Muscle of leg (tissue), 11 donors: ENCODE measurements around the gene YPEL5. TPM values are rescaled to one million over a fixed set of nuclear protein-coding genes. Genes with fewer than 3 reads are reported as not detected.

Experiments used
- DNase-seq: peaks from one replicate; pipeline ENCODE4 v3.0.0; 2013
- H3K27ac ChIP-seq: one replicate; pipeline ENCODE4 v1.5.1; 2013; ENCODE audit warnings: mild to moderate bottlenecking, low read length, control low read depth
- H3K27me3 ChIP-seq: one replicate; pipeline ENCODE4 v1.6.1; 2013; ENCODE audit warnings: low read length; ENCODE audit not compliant: control insufficient read depth, insufficient read depth
- H3K36me3 ChIP-seq: one replicate; pipeline ENCODE4 v1.6.1; 2013; ENCODE audit warnings: low read length; ENCODE audit not compliant: control insufficient read depth, insufficient read depth
- H3K4me1 ChIP-seq: one replicate; pipeline ENCODE4 v1.6.1; 2013; ENCODE audit warnings: low read length; ENCODE audit not compliant: control insufficient read depth, insufficient read depth
- H3K4me3 ChIP-seq: one replicate; pipeline ENCODE4 v1.5.1; 2013; ENCODE audit warnings: low read length, control low read depth
- H3K9me3 ChIP-seq: replicated peaks from 2 replicates; pipeline ENCODE4 v1.6.1; 2013; ENCODE audit warnings: low read depth, low read length; ENCODE audit not compliant: control insufficient read depth
- WGBS: methylation state at CpG from one replicate; pipeline ENCODE4 v1.1.5; 2013; ENCODE audit warnings: missing lambda C conversion rate; ENCODE audit not compliant: insufficient coverage; 5-methylcytosine and 5-hydroxymethylcytosine counted together
- polyA plus RNA-seq, 8 donors: library from polyadenylated mRNA; unstranded; fragments of 120-200 nt; gene quantifications; one replicate each; pipeline versions ENCODE4 v1.2.1 to v1.2.3, GENCODE V29; 2013; ENCODE audit warnings: inconsistent platforms in 1 of 8, low replicate concordance in 1 of 8; ENCODE audit not compliant: insufficient read length in 8 of 8, insufficient read depth in 1 of 8
- total RNA-seq: library from RNA; stranded (reverse); fragments of 120-200 nt; gene quantifications from one replicate; pipeline ENCODE4 v1.2.4, GENCODE V29; 2013

The YPEL5 gene
- total and polyA plus RNA-seq, 9 donors = 33.4 to 53.2 (median 45.6) TPM

- Histone ChIP-seq H3K9me3 (no peaks in the 10 kb centered on the region), H3K4me3 (no peak overlapping the region), H3K27ac (no peak overlapping the region), H3K4me1 (no peaks in the 10 kb centered on the region), H3K27me3 (no peaks in the 10 kb centered on the region), H3K36me3 (no peaks in the 10 kb centered on the region)
- WGBS = 85% methylated on average over 4 of the region's 4 CpGs
- no peak for DNase-seq
Observed at GRCh38 chr2:30195016-30195415, 48.2 kb downstream of the YPEL5 start.

- Histone ChIP-seq H3K4me3 (no peak overlapping the region), H3K9me3 (no peaks in the 10 kb centered on the region), H3K27ac (no peak overlapping the region), H3K36me3 (no peaks in the 10 kb centered on the region), H3K4me1 (no peaks in the 10 kb centered on the region), H3K27me3 (no peaks in the 10 kb centered on the region)
- no peak for DNase-seq
- 51% methylated on average over 5 of the region's 6 CpGs for WGBS
Observed at GRCh38 chr2:30197570-30198192, 50.9 kb downstream of the YPEL5 start.

DNA sequence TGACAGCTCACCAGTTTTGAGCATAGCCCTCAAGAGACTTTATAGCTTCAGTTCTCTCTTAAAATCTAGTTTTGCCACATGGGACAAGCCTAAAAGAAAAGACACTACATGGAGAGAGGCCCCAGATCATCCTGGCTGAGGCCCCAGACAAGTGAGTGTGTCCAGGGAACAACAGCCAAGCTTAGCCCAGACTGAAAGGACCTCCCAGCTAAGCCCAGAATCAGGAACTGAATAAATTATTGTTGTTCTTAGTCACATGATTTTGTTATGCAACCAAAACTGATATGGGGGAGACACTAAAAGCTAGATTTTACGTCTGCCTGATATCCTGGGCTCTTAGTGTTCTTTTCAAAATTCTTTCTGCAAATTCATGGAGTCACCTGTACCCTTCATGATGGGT is 55.2 kb downstream of the YPEL5 start:
- peak; percentile 81 for DNase-seq
- Histone ChIP-seq H3K36me3 (no peaks in the 10 kb centered on the region), H3K4me3 (no peak overlapping the region), H3K4me1 (no peaks in the 10 kb centered on the region), H3K27me3 (peaks cover 5% of the 10 kb centered on the region), H3K27ac (no peak overlapping the region), H3K9me3 (no peaks in the 10 kb centered on the region)
- no CpG with 5 or more reads among the region's 1 CpG for WGBS

DNA sequence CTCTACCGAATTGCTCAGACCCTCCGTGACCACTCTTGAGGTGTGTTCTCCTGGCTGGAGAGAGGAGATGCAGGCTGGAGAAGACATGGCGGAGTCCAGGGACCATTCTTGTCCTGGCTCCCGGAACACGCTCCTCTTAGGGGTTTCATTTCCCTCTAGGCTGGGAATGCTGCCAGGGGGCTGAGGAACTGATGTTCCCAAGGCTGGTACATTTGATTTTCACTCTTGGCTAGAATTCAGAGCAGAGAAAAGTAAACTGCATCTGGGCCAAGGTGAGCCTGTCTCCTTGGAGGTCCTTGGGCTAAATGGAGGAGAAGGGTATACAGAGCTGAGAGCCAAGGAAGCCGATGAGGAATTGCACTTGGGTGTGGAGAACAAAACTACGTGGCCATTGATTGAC is 56.3 kb downstream of the YPEL5 start:
- Histone ChIP-seq H3K4me3 (no peak overlapping the region), H3K27ac (no peak overlapping the region), H3K27me3 (peaks cover 5% of the 10 kb centered on the region), H3K9me3 (no peaks in the 10 kb centered on the region), H3K4me1 (no peaks in the 10 kb centered on the region), H3K36me3 (no peaks in the 10 kb centered on the region)
- WGBS = 86% methylated on average over 7 of the region's 7 CpGs
- DNase-seq = no peak

DNA sequence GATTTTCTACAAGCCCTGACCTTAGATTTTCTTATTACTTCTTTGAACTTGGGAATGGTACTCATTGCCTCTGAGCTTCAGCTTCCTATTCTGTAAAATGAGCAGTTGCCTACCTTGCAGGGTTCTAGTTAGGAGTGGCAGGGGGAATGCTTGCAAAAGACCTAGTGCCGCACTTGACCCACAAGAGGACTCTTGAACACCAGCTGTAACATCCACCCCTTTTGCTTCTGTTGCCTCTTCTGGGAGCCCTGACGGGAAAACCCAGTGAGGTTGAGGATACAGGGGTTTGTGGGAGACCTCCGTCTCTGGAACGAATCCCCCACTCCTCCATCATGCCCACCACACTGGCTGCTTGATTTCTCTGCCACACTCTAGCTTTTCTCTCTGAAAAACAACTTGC is 57.5 kb downstream of the YPEL5 start:
- H3K36me3 ChIP-seq = no peaks in the 10 kb centered on the region
- peaks cover 5% of the 10 kb centered on the region for H3K27me3 ChIP-seq
- no peak overlapping the region for H3K4me3 ChIP-seq
- H3K9me3 ChIP-seq = no peaks in the 10 kb centered on the region
- no peak for DNase-seq
- peaks cover 2% of the 10 kb centered on the region for H3K4me1 ChIP-seq
- H3K27ac ChIP-seq = no peak overlapping the region
- WGBS = 71% methylated on average over 1 of the region's 4 CpGs

GRCh38 chr2:30205456-30205855 is 58.6 kb downstream of the YPEL5 start:
- H3K36me3 ChIP-seq = no peaks in the 10 kb centered on the region
- H3K27me3 ChIP-seq = peaks cover 5% of the 10 kb centered on the region
- peaks cover 2% of the 10 kb centered on the region for H3K4me1 ChIP-seq
- H3K9me3 ChIP-seq = no peaks in the 10 kb centered on the region
- WGBS = no CpG with 5 or more reads among the region's 1 CpG
- no peak for DNase-seq
- no peak overlapping the region for H3K27ac ChIP-seq
- H3K4me3 ChIP-seq = no peak overlapping the region

DNA sequence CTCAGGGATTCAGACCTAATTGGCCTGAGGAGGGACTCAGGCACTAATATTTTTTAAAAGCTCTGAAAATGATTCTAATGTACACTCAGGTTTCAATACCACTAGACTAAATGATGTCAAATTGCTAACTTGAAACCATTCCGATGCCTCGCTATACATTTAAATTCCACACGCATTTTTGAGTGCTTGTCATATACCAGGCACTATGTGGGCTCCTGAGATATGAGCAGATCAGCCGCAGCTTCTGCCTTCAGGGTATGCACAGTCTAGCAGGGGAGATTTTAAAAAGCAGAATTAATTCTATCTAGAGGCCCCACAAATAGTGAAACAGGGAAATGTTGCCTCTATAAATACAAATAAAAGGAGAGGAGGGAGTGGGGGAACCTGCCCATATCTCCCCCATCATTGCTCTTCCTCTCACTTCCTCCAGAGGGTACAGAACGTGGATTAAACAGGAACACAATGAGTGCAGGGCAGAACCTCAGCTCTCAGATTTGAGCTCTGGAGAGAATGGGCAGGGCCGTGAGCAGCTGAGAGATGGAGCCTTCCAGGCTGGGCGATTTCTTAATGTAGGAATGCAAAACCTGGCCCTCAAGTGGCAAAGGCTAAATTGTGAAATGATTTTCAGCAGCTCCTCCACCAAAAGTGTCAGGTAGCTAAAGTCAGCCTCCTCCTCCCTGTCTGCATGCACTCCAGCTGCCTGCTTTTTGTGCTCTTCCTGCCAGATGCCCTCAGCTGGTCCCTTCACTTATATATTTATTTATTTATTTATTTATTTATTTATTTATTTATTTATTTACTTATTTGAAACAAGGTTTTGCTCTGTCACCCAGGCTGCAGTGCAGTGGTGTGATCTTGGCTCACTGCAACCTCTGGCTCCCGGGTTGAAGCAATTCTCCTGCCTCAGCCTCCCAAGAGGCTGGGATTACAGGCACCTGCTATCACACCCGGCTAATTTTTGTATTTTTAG is 59.9 kb downstream of the YPEL5 start:
- 51% methylated on average over 2 of the region's 9 CpGs for WGBS
- Histone ChIP-seq H3K9me3 (no peaks in the 10 kb centered on the region), H3K27me3 (peaks cover 5% of the 10 kb centered on the region), H3K36me3 (no peaks in the 10 kb centered on the region), H3K27ac (no peak overlapping the region), H3K4me1 (peaks cover 2% of the 10 kb centered on the region), H3K4me3 (no peak overlapping the region)
- DNase-seq = no peak

- Histone ChIP-seq H3K36me3 (no peaks in the 10 kb centered on the region), H3K9me3 (no peaks in the 10 kb centered on the region), H3K27ac (no peak overlapping the region), H3K27me3 (peaks cover 5% of the 10 kb centered on the region), H3K4me1 (peaks cover 2% of the 10 kb centered on the region), H3K4me3 (no peak overlapping the region)
- 0% methylated on average over 2 of the region's 2 CpGs for WGBS
- DNase-seq = peak; percentile 90
Observed at GRCh38 chr2:30208453-30208852, 61.6 kb downstream of the YPEL5 start.

- Histone ChIP-seq H3K9me3 (no peaks in the 10 kb centered on the region), H3K4me3 (no peak overlapping the region), H3K27me3 (peaks cover 5% of the 10 kb centered on the region), H3K36me3 (no peaks in the 10 kb centered on the region), H3K27ac (no peak overlapping the region), H3K4me1 (peaks cover 2% of the 10 kb centered on the region)
- no CpG with 5 or more reads among the region's 2 CpGs for whole genome bisulfite sequencing
- DNase-seq = no peak
Observed at GRCh38 chr2:30209227-30209626, 62.4 kb downstream of the YPEL5 start.
